Neural progenitor cell (in vitro differentiated cells): ENCODE measurements around the gene RCAN1.

ENCODE experiments used
- CTCF ChIP-seq: fragments of 200-600 bp; sonication (generic); IDR thresholded peaks from 2 replicates; pipeline ENCODE4 v1.5.1; 2017; ENCODE audit warnings: antibody characterized with exemption, mild to moderate bottlenecking
- EZH2 ChIP-seq: fragments of 200-600 bp; sonication (generic); IDR thresholded peaks from 2 replicates; pipeline ENCODE4 v1.6.1; 2017; ENCODE audit warnings: antibody characterized with exemption, mild to moderate bottlenecking, moderate library complexity

GRCh38 chr21:34609933-34610549 is 4.9 kb downstream of the RCAN1 start:
- no peak for TF ChIP-seq CTCF
- no peak for TF ChIP-seq EZH2
